ENCODE data around the gene PARD6A.

DNA sequence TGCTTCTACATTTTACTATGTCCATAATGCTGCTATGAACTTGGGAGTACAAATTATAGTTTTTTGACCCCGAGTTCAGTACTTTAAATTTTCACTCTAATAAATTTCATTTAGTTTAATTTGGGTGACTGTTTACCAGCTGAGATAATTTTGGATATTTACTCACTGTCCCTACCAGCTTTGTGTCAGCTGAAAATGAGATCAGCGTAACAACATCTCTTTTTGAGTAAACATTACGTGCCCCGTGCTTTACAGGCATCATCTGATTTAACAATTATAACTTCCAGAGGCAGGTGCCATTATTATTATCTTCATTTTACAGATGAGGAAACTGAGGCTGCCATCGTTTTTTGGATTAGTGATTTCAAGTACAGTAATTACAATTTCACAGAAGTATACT, 43.4 kb downstream of the PARD6A start:
- TF ChIP-seq, protein P1, sequence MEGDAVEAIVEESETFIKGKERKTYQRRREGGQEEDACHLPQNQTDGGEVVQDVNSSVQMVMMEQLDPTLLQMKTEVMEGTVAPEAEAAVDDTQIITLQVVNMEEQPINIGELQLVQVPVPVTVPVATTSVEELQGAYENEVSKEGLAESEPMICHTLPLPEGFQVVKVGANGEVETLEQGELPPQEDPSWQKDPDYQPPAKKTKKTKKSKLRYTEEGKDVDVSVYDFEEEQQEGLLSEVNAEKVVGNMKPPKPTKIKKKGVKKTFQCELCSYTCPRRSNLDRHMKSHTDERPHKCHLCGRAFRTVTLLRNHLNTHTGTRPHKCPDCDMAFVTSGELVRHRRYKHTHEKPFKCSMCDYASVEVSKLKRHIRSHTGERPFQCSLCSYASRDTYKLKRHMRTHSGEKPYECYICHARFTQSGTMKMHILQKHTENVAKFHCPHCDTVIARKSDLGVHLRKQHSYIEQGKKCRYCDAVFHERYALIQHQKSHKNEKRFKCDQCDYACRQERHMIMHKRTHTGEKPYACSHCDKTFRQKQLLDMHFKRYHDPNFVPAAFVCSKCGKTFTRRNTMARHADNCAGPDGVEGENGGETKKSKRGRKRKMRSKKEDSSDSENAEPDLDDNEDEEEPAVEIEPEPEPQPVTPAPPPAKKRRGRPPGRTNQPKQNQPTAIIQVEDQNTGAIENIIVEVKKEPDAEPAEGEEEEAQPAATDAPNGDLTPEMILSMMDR (IDR thresholded peaks at IDR 0.05; ENCODE audit: insufficient read depth, low read length) = no peak
- TF ChIP-seq GABPA (IDR thresholded peaks at IDR 0.05; ENCODE audit: low read depth) (no peak), POLR2AphosphoS5 (IDR thresholded peaks at IDR 0.05; ENCODE audit: low read depth) (no peak)
- TF ChIP-seq, protein P2, sequence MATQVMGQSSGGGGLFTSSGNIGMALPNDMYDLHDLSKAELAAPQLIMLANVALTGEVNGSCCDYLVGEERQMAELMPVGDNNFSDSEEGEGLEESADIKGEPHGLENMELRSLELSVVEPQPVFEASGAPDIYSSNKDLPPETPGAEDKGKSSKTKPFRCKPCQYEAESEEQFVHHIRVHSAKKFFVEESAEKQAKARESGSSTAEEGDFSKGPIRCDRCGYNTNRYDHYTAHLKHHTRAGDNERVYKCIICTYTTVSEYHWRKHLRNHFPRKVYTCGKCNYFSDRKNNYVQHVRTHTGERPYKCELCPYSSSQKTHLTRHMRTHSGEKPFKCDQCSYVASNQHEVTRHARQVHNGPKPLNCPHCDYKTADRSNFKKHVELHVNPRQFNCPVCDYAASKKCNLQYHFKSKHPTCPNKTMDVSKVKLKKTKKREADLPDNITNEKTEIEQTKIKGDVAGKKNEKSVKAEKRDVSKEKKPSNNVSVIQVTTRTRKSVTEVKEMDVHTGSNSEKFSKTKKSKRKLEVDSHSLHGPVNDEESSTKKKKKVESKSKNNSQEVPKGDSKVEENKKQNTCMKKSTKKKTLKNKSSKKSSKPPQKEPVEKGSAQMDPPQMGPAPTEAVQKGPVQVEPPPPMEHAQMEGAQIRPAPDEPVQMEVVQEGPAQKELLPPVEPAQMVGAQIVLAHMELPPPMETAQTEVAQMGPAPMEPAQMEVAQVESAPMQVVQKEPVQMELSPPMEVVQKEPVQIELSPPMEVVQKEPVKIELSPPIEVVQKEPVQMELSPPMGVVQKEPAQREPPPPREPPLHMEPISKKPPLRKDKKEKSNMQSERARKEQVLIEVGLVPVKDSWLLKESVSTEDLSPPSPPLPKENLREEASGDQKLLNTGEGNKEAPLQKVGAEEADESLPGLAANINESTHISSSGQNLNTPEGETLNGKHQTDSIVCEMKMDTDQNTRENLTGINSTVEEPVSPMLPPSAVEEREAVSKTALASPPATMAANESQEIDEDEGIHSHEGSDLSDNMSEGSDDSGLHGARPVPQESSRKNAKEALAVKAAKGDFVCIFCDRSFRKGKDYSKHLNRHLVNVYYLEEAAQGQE (IDR thresholded peaks at IDR 0.05; ENCODE audit: insufficient replicate concordance, low read depth) = no peak

All from HL-60 (cell line).